ENCODE measurements around the gene RPTOR.
A peak's percentile ranks its signal among the peaks of the same experiment; 100 is the strongest.

RPTOR gene

GRCh38 chr17:80822700-80823410 is 278.2 kb downstream of the RPTOR start:
- H4K8ac ChIP-seq (ENCODE audit: low read depth, low read length) = no peak overlapping the region
- no peak overlapping the region for H3K9ac ChIP-seq (ENCODE audit: low read length)
- H3K56ac ChIP-seq (ENCODE audit: low read length) = no peak overlapping the region
- H3K4me3 ChIP-seq (ENCODE audit: low read length) = no peak overlapping the region
- WGBS (ENCODE audit: extremely low coverage, insufficient coverage, low lambda C conversion rate) = 100% methylated on average over 2 of the region's 20 CpGs
- H2BK15ac ChIP-seq (replicated peaks; ENCODE audit: low read depth) = no peak overlapping the region
- no peak overlapping the region for H2BK5ac ChIP-seq (ENCODE audit: low read length)
- H3K4ac ChIP-seq (ENCODE audit: low read depth, low read length) = no peak overlapping the region
- no peak overlapping the region for H2AK5ac ChIP-seq (ENCODE audit: low read length)
- no peak overlapping the region for H3K23ac ChIP-seq (ENCODE audit: low read length)
- no peaks in the 10 kb centered on the region for H3K79me1 ChIP-seq (ENCODE audit: low read length)
- no peak for DNase-seq
- no peak overlapping the region for H2BK120ac ChIP-seq (ENCODE audit: low read depth, low read length)
- no peak overlapping the region for H4K5ac ChIP-seq (ENCODE audit: low read length)
- no peak overlapping the region for H3K18ac ChIP-seq (ENCODE audit: low read length)
- H3K4me2 ChIP-seq (ENCODE audit: low read length) = no peak overlapping the region
- no peaks in the 10 kb centered on the region for H3K36me3 ChIP-seq (ENCODE audit: control insufficient read depth, insufficient read depth, low read length)
- no peaks in the 10 kb centered on the region for H3K27me3 ChIP-seq (ENCODE audit: insufficient read depth, low read length, poor library complexity)
- H3K27ac ChIP-seq (ENCODE audit: low read depth, low read length) = no peak overlapping the region
- H3K79me2 ChIP-seq (ENCODE audit: control insufficient read depth, insufficient read depth, low read length) = no peaks in the 10 kb centered on the region
- H3K4me1 ChIP-seq (ENCODE audit: control insufficient read depth, low read depth, low read length) = peaks cover 8% of the 10 kb centered on the region

GRCh38 chr17:80824549-80825470 is 280.2 kb downstream of the RPTOR start:
- Histone ChIP-seq H3K4ac (ENCODE audit: low read depth, low read length) (no peak overlapping the region), H3K23ac (ENCODE audit: low read length) (no peak overlapping the region), H2BK5ac (ENCODE audit: low read length) (no peak overlapping the region), H3K27me3 (ENCODE audit: insufficient read depth, low read length, poor library complexity) (no peaks in the 10 kb centered on the region), H3K27ac (ENCODE audit: low read depth, low read length) (no peak overlapping the region), H4K5ac (ENCODE audit: low read length) (no peak overlapping the region), H3K56ac (ENCODE audit: low read length) (no peak overlapping the region), H3K9ac (ENCODE audit: low read length) (no peak overlapping the region), H3K4me1 (ENCODE audit: control insufficient read depth, low read depth, low read length) (peaks cover 13% of the 10 kb centered on the region), H3K4me3 (ENCODE audit: low read length) (no peak overlapping the region), H3K79me1 (ENCODE audit: low read length) (no peaks in the 10 kb centered on the region), H2BK15ac (replicated peaks; ENCODE audit: low read depth) (no peak overlapping the region), H3K18ac (ENCODE audit: low read length) (no peak overlapping the region), H3K4me2 (ENCODE audit: low read length) (no peak overlapping the region), H3K36me3 (ENCODE audit: control insufficient read depth, insufficient read depth, low read length) (no peaks in the 10 kb centered on the region), H2AK5ac (ENCODE audit: low read length) (no peak overlapping the region), H3K79me2 (ENCODE audit: control insufficient read depth, insufficient read depth, low read length) (no peaks in the 10 kb centered on the region), H2BK120ac (ENCODE audit: low read depth, low read length) (no peak overlapping the region), H4K8ac (ENCODE audit: low read depth, low read length) (no peak overlapping the region)
- no CpG with 5 or more reads among the region's 36 CpGs for WGBS (ENCODE audit: extremely low coverage, insufficient coverage, low lambda C conversion rate)
- no peak for DNase-seq

- H3K18ac ChIP-seq (ENCODE audit: low read length) = no peak overlapping the region
- H3K4ac ChIP-seq (ENCODE audit: low read depth, low read length) = no peak overlapping the region
- no peak for DNase-seq
- H3K36me3 ChIP-seq (ENCODE audit: control insufficient read depth, insufficient read depth, low read length) = no peaks in the 10 kb centered on the region
- H2AK5ac ChIP-seq (ENCODE audit: low read length) = no peak overlapping the region
- no peak overlapping the region for H2BK5ac ChIP-seq (ENCODE audit: low read length)
- no peak overlapping the region for H4K5ac ChIP-seq (ENCODE audit: low read length)
- H3K27me3 ChIP-seq (ENCODE audit: insufficient read depth, low read length, poor library complexity) = no peaks in the 10 kb centered on the region
- H3K9ac ChIP-seq (ENCODE audit: low read length) = no peak overlapping the region
- no peak overlapping the region for H2BK15ac ChIP-seq (replicated peaks; ENCODE audit: low read depth)
- H3K79me1 ChIP-seq (ENCODE audit: low read length) = no peaks in the 10 kb centered on the region
- H3K4me2 ChIP-seq (ENCODE audit: low read length) = no peak overlapping the region
- H3K4me3 ChIP-seq (ENCODE audit: low read length) = no peak overlapping the region
- H3K27ac ChIP-seq (ENCODE audit: low read depth, low read length) = no peak overlapping the region
- no CpG with 5 or more reads among the region's 28 CpGs for WGBS (ENCODE audit: extremely low coverage, insufficient coverage, low lambda C conversion rate)
- no peak overlapping the region for H2BK120ac ChIP-seq (ENCODE audit: low read depth, low read length)
- H3K23ac ChIP-seq (ENCODE audit: low read length) = no peak overlapping the region
- H3K79me2 ChIP-seq (ENCODE audit: control insufficient read depth, insufficient read depth, low read length) = no peaks in the 10 kb centered on the region
- peaks cover 13% of the 10 kb centered on the region for H3K4me1 ChIP-seq (ENCODE audit: control insufficient read depth, low read depth, low read length)
- no peak overlapping the region for H3K56ac ChIP-seq (ENCODE audit: low read length)
- no peak overlapping the region for H4K8ac ChIP-seq (ENCODE audit: low read depth, low read length)
Measured at GRCh38 chr17:80825471-80826345, 281.1 kb downstream of the RPTOR start.

- no peak overlapping the region for H2BK120ac ChIP-seq (ENCODE audit: low read depth, low read length)
- H3K18ac ChIP-seq (ENCODE audit: low read length) = no peak overlapping the region
- no peak overlapping the region for H3K9ac ChIP-seq (ENCODE audit: low read length)
- H3K23ac ChIP-seq (ENCODE audit: low read length) = no peak overlapping the region
- H3K79me2 ChIP-seq (ENCODE audit: control insufficient read depth, insufficient read depth, low read length) = no peaks in the 10 kb centered on the region
- H4K5ac ChIP-seq (ENCODE audit: low read length) = no peak overlapping the region
- no peak overlapping the region for H2BK15ac ChIP-seq (replicated peaks; ENCODE audit: low read depth)
- no peaks in the 10 kb centered on the region for H3K36me3 ChIP-seq (ENCODE audit: control insufficient read depth, insufficient read depth, low read length)
- DNase-seq = no peak
- H4K8ac ChIP-seq (ENCODE audit: low read depth, low read length) = no peak overlapping the region
- peak overlapping the region; percentile 28 for H3K56ac ChIP-seq (ENCODE audit: low read length)
- peaks cover 13% of the 10 kb centered on the region for H3K4me1 ChIP-seq (ENCODE audit: control insufficient read depth, low read depth, low read length)
- H3K4me2 ChIP-seq (ENCODE audit: low read length) = no peak overlapping the region
- H3K4ac ChIP-seq (ENCODE audit: low read depth, low read length) = no peak overlapping the region
- no peak overlapping the region for H3K27ac ChIP-seq (ENCODE audit: low read depth, low read length)
- no CpG with 5 or more reads among the region's 23 CpGs for WGBS (ENCODE audit: extremely low coverage, insufficient coverage, low lambda C conversion rate)
- H3K79me1 ChIP-seq (ENCODE audit: low read length) = no peaks in the 10 kb centered on the region
- H2BK5ac ChIP-seq (ENCODE audit: low read length) = no peak overlapping the region
- H2AK5ac ChIP-seq (ENCODE audit: low read length) = no peak overlapping the region
- H3K4me3 ChIP-seq (ENCODE audit: low read length) = no peak overlapping the region
- H3K27me3 ChIP-seq (ENCODE audit: insufficient read depth, low read length, poor library complexity) = no peaks in the 10 kb centered on the region
Measured at GRCh38 chr17:80826346-80826954, 281.8 kb downstream of the RPTOR start.

- H3K9ac ChIP-seq (ENCODE audit: low read length) = no peak overlapping the region
- no peak overlapping the region for H3K4me2 ChIP-seq (ENCODE audit: low read length)
- WGBS (ENCODE audit: extremely low coverage, insufficient coverage, low lambda C conversion rate) = no CpG with 5 or more reads among the region's 20 CpGs
- no peak overlapping the region for H3K4ac ChIP-seq (ENCODE audit: low read depth, low read length)
- H4K5ac ChIP-seq (ENCODE audit: low read length) = no peak overlapping the region
- H3K36me3 ChIP-seq (ENCODE audit: control insufficient read depth, insufficient read depth, low read length) = no peaks in the 10 kb centered on the region
- H3K4me3 ChIP-seq (ENCODE audit: low read length) = no peak overlapping the region
- H3K79me2 ChIP-seq (ENCODE audit: control insufficient read depth, insufficient read depth, low read length) = no peaks in the 10 kb centered on the region
- peak overlapping the region; percentile 30 for H3K56ac ChIP-seq (ENCODE audit: low read length)
- no peak overlapping the region for H3K18ac ChIP-seq (ENCODE audit: low read length)
- peaks cover 13% of the 10 kb centered on the region for H3K4me1 ChIP-seq (ENCODE audit: control insufficient read depth, low read depth, low read length)
- no peak overlapping the region for H2BK15ac ChIP-seq (replicated peaks; ENCODE audit: low read depth)
- no peaks in the 10 kb centered on the region for H3K79me1 ChIP-seq (ENCODE audit: low read length)
- H2BK120ac ChIP-seq (ENCODE audit: low read depth, low read length) = no peak overlapping the region
- H3K27me3 ChIP-seq (ENCODE audit: insufficient read depth, low read length, poor library complexity) = no peaks in the 10 kb centered on the region
- H4K8ac ChIP-seq (ENCODE audit: low read depth, low read length) = no peak overlapping the region
- DNase-seq = peak; percentile 40
- H3K23ac ChIP-seq (ENCODE audit: low read length) = no peak overlapping the region
- H2AK5ac ChIP-seq (ENCODE audit: low read length) = no peak overlapping the region
- H3K27ac ChIP-seq (ENCODE audit: low read depth, low read length) = no peak overlapping the region
- no peak overlapping the region for H2BK5ac ChIP-seq (ENCODE audit: low read length)
Measured at GRCh38 chr17:80826955-80827645, 282.5 kb downstream of the RPTOR start.

Measured in mesendoderm (in vitro differentiated cells).